GM12874 (cell line): Measurements from ENCODE around the gene SLC29A3.

Experiments
- CTCF ChIP-seq: IDR thresholded peaks from 2 replicates; pipeline ENCODE4 v1.5.1; 2011; ENCODE audit warnings: low read depth, mild to moderate bottlenecking, control low read depth, low read length, moderate library complexity; ENCODE audit not compliant: insufficient read depth

Gene SLC29A3

GRCh38 chr10:71312811-71313789 is 6.0 kb upstream of the SLC29A3 start:
- TF ChIP-seq CTCF = no peak

GRCh38 chr10:71314028-71314693 is 4.9 kb upstream of the SLC29A3 start:
- peak; percentile 81 for TF ChIP-seq CTCF

GRCh38 chr10:71314694-71315225 is 4.3 kb upstream of the SLC29A3 start:
- TF ChIP-seq CTCF = no peak

DNA sequence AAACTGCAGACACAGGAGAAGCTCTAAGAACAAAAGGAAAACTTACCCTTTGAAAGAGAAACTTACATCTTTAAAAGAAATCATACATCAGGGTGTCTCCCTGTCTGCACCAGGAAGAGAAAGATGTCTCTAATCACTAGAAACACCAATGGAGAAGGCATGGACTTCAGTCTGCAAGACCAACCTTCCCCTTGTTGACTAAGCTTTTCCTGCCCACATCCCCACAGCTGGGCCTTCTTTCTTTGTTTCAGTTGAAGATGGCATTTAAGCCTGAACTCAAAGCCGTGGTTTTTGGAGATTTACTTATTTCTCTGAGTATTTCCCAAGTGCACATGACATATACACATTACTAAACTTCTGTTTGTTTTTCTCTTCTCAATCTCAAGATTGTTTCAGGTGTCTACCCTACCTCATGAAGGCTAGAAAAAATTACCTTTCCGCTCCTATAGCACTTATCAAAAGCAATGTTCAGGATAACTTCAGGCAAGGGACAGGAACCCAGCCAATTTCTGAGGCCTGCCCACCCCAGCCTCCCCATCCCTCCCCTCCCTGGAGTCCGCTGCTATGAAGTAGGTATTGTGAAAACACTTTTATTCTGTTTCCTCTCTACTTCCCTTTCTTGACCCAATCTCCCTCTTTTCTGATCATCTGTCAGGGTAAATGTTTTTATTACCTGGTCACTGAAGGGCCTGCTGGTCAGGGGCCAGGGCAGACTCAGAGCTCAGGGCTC is 2.8 kb upstream of the SLC29A3 start:
- no peak for TF ChIP-seq CTCF

DNA sequence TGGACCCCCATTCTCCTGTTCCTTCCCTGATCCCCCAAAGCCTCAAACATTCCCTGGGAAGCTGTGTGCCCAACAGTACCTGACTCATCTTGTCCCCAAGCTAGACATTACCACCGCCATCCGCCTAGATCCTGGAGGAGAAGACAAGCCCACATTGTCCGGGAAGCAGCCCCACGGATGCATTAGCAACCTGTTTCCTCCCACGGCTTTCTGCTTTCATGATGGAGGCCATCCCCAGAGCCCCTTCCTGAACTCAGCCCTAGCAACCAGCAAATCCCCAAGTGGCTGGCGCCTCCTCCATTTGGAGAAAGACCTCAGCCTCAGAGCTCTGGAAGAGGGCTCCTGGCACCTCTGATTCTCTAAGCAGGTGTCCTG is 2.3 kb upstream of the SLC29A3 start:
- no peak for TF ChIP-seq CTCF

DNA sequence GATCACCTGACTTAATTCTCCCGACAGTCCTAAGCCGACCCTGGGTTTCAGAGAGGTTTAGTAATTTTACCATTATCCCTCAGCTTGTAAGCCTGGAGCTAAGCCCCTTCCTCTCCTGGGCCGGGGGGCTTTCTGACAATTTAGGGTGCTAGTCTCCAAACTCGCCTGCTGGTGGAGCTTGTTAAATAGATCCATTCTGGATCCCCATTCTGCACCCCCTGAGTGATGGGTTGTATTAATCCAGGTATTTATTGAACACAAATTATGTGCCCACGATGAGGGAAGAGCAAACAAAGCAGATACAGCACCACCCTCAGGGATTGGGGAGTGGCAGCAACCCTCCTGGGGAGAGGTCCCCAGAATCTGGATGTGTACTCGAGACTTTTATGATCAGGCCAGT is 1.3 kb upstream of the SLC29A3 start:
- TF ChIP-seq CTCF = no peak

- no peak for TF ChIP-seq CTCF
Measured at GRCh38 chr10:71319800-71320392, 837 bp downstream of the SLC29A3 start.
